Activated T-cell treated with anti-CD3 and anti-CD28 coated beads for 48 hours (primary cell): Measurements from ENCODE around the gene ETS1.

Source experiments
- DNase-seq: peaks from one replicate; pipeline ENCODE4 v3.0.0-alpha.2; 2020; ENCODE audit warnings: low read depth

The ETS1 gene

DNA sequence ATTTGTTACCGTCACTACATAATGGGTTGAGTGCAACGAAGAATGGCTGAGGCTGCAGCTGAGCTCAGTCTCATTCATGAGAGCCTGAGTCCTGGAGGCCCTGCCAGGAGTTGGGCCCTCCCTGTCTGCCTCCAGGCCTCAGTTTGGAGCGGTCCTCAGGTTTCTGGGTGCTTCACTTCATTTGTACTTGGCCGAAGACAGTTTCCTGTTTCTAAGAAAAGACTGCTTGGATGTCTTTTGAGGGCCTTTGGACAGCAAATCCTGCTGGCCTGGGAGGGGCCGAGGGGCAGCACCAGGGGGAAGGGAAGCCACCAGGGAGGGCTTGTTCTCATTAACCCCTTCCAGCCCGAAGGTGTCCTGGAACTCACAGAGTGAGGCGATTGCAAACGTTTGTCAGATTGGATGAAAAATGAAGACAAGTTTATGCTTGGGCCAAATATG, 163.1 kb downstream of the ETS1 start:
- no peak for DNase-seq

GRCh38 chr11:128422576-128423370, 164.6 kb downstream of the ETS1 start:
- peak; percentile 89 for DNase-seq

DNA sequence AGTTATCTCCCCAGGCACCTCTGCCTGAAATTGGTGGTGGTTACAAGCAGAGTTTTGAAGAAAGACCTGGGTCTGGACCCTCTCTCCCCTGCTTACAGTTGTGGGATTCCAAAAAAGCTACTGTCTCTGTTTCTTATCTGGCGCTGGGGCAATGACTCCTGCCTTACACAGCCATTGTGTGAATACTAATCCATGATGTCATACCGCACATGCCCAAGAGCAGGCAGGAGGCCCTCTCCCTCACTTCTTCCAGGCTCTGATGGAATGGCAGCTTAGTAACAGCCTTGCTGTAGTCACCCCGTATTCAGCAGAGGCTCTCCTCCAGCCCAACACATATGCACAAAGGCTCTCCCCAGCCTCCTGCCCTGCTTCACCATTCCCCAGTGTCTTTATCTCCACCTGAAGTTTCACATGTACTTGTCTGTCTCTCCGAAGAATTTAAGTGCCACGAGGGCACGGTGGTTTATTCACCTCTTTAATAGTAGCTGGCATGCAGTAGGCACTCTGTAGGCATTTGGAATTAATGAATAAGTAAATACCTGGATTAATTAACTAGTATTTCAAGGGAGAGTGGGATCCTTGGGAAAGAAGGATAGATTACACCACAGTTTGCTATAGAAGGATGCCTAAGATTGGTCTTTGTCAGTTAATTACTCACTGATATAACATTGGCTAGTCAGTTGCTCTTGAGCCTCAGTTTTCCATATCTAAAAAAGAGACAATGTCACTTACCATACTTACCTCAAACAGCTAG, 165.6 kb downstream of the ETS1 start:
- DNase-seq, result no peak

DNA sequence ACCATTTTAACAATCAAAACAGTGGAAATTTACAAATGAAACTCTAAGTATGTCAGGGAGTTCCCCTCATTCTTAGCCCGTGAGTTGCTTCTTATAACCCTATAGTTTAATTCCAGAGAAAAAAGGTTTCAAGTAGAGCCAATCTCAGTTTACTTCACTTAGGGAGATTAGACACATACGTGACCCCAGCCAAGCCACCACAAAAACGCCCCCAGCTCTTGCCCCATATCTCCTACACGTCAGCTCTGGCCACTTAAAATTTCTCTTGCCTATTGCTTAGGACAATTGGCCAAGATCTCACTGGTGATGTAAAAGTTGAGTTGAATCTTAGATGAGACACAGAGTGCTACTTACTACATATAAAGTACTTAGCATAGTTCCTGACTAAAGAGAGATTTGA, 166.4 kb downstream of the ETS1 start:
- peak; percentile 11 for DNase-seq

DNA sequence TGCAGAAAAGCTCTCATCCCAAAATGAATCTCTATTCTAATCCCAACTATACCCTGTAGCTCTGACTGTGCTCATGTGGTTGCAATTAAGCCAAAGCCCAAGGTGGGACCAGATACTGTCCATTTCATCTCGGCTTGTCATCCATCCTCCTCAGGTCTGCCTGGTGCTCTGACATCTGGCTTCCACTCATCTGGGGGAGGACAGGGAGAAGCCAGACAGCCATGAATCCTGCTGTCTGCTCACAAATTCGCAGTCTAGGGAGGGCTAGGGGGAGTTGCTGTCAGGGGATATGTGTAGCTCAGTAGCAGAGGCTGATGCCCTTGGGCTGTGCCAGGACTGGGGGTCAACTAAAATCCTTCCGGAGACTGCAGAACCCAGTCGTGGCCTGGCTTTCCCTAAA, 167.1 kb downstream of the ETS1 start:
- DNase-seq, result no peak

- DNase-seq, result no peak
Measured at GRCh38 chr11:128419012-128419767, 168.2 kb downstream of the ETS1 start.

GRCh38 chr11:128417607-128418324, 169.6 kb downstream of the ETS1 start:
- no peak for DNase-seq

DNA sequence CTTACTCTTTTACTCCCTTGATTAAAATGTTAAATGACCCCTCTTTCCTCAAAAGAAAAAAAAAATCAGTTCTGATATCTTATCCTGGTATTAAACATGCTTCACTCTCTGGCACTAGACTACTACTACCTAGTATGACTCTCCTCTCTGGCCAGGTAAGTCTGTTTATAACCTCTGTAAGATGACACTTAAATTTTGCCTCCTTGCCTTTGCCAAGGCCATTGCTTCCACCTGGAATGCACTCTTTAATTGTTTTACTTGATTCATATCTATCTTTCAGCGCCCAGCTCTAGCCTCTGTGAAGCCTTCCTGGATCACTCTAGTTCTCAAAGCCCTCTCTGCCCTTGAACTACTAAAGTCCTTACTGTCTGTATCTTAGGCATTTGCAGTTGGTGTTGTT, 170.4 kb downstream of the ETS1 start:
- no peak for DNase-seq

DNA sequence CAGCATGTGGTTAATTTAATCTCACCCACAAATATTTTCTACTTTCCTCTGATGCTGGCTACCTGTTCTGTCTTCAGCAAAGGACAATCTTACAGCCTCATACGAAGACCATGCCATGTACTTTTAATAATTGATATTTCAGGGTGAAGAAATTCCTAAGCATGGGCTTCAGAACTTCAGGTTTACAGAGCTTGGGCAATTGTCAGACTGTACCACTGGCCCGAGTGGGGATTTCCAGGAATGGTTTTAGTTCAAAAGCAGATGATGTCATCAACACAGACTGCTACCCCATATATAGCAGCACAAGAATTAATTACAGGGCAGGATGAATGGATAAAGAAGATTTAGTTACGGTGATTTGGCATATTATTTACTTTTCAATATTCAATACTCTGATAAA, 171.8 kb downstream of the ETS1 start:
- DNase-seq, result no peak

DNA sequence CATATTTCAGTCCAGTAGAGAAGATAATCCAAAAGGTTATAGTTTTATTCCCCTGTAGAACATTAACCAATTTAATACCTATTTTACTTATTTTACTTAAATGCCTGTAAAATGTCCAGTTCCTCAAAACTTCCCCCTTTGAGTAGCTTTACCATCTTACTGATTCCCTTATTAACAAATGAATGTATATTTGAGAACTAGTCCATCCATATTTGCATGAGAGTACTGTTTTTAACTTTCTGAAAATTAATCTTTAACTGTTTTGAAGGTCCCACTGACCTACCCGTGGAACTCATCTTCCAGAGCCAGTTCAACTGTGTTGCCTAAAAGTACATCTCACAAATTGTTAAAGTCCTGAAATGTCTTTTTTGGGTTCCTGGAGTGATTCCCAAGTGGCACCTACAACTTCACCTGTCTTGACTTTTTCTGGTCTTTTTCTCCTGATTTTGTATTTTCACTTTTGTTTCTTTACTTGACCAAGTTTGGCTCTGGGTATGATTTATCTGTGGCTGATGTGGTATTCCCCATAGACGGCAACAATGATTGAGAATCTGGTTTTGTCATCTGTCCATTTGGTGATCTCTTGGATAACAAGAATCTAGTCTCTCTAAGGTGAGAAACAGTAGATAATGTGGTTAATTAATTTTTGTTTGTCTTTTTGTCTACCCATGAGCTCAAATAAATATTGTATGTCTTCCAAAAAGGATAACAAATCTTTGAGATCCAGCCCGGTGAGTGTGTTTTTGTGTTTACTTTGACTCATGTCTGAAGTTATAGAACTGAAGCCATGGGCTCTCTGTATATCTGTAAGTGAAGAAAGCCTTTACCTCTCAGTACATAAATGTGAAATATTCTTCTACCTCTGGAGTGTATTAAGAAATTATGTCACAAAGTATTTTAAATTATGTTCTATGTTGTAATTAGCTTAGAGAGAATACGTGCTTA, 174.2 kb downstream of the ETS1 start:
- DNase-seq, result no peak

DNA sequence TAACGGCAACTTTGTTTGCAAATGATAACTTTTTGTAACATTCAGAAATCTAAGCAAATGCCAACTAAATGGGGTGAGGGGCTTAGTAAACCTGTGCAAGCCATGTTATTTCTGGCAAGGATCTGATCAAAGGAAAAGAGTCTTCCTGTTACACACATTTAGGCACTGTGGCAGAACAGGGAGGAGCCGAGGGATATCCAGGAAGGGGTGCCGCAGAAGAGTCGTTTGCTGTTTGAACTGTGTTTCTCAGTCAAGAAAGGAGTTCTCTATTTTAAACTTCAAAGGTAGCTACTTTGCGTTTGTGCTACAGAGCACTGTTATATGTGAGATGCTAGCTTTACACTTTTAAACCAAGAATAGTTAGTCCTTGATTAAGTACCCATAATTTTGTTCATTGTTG, 175.5 kb downstream of the ETS1 start:
- no peak for DNase-seq

DNA sequence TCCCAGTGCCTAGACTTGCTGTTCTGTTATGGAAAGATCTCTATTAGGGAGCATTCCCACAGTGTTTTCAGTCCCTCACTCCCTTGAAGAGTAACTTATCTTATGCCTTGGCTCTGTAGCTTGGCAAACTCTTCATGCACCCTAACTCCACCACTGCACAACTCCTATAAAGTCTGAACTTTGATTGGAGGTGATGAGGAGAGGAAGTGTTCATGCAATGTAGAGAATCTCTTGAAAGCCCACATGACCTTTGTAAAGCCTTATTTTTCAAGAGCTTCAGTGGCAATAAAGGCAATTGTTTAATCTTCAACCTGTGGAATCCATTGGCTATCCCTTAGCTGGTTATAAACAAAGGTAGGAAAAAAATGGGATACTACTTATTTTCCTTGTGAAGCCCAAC, 176.2 kb downstream of the ETS1 start:
- DNase-seq, result no peak

GRCh38 chr11:128409476-128409875, 177.9 kb downstream of the ETS1 start:
- DNase-seq, result no peak
